Measurements from ENCODE around the gene IRF8. TPM values are rescaled to one million over a fixed set of nuclear protein-coding genes. Genes with fewer than 3 reads are reported as not detected.
"Not testable (repeated sequence)": the region's sequence is repeated elsewhere in the genome, so short reads cannot be mapped to it uniquely, and the experiment has no call there.

IRF8 gene
- polyA plus RNA-seq, 1 donor: 5.4 TPM

- no peak for DNase-seq
Observed at GRCh38 chr16:85864965-85865364, 34.0 kb upstream of the IRF8 start.

- DNase-seq: no peak
Observed at GRCh38 chr16:85867189-85867588, 31.8 kb upstream of the IRF8 start.

GRCh38 chr16:85868495-85868894 lies 30.5 kb upstream of the IRF8 start:
- no peak for DNase-seq

DNA sequence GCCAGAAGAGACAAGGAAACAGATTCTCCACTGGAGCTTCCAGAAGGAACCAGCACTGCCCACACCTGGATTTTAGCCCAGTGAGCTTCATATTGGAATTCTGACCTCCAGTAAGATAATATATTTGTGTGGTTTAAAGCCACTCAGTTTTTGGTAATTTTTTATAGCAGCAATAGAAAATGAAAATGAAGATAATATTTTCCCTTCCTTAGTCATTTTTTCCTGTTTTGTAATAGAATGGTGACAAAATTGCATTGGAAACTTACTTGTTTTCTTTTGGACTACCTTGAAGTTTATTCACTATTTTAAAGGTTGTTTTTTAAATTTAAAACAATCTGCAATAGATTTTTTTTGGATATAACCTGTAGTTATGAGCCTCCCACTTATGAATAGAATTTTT lies 29.8 kb upstream of the IRF8 start:
- no peak for DNase-seq

GRCh38 chr16:85869785-85870558 lies 29.0 kb upstream of the IRF8 start:
- no peak for DNase-seq

DNA sequence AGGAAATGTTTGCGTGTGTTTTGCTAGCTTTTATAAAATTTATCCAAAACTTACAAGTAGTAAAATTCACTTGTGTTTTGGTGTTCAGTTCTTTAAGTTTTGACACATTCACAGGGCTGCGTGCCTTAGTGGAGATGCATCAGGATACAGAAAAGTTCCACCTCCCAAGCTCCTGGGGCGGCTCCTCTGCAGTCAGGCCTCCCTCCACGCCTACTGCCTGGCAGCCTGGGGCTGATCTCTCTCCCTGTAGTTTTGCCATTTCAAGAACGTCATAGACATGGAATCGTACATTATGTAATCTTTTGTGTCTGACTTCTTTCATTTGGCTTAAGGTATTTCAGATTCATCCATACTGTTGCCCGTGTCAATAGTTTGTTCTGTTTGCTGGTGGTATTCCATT lies 27.2 kb upstream of the IRF8 start:
- DNase-seq: no peak

DNA sequence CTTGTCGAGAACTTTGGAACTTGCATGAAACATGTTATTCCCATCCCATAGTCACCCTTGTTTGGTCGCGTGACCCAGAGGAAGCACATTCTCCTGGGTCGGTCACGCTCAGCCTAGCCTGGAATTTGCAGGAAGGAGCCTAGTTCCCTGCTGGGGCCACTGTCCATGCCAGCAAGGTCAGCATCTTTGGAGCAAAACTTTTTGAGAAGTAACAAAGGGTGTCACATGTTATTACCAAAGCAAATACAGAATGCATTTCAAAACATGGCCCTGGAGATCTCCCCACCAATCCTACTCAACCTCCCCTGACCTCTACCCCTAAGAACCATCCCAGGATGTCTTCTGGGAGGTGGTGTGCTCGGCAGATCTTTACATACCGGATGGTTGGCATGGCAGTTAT lies 26.2 kb upstream of the IRF8 start:
- DNase-seq: no peak

DNA sequence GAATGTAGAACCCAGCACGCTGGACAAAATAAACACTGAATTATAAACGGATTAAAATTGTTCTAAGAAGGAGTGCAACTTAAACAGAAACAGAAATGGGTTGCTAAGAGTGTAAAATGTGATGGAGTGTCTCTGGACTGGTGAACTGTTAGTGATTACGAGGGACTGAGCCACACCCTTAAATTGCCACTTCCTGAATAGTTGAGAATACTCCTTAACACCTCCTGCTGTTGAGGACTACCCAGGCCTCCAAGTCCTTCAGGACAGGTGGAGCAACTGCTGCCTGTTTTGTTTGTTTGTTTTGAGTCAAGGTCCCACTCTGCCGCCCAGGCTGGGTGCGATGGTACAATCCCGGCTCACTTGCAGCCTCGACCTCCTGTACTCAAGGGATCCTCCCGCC lies 25.8 kb upstream of the IRF8 start:
- DNase-seq: no peak

GRCh38 chr16:85874031-85874430 lies 24.9 kb upstream of the IRF8 start:
- not testable (repeated sequence) for DNase-seq

DNA sequence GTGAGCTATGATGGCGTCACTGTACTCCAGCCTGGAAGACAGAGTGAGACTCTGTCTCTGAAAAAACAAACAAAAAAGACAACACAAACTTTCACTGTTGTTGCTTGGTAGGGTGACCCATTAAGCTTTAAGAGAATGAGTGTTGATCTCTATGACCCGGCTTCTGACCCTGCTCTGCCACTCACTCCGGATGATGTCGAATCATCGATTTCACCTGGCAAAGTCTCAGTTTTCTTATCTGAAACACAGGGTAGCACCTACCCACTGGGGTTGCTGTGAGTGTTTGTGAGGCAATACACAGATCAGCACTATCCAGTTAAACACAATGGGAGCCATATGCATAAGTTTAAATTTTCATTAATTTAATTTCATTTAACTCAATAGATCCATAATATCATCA lies 20.6 kb upstream of the IRF8 start:
- DNase-seq: no peak

DNA sequence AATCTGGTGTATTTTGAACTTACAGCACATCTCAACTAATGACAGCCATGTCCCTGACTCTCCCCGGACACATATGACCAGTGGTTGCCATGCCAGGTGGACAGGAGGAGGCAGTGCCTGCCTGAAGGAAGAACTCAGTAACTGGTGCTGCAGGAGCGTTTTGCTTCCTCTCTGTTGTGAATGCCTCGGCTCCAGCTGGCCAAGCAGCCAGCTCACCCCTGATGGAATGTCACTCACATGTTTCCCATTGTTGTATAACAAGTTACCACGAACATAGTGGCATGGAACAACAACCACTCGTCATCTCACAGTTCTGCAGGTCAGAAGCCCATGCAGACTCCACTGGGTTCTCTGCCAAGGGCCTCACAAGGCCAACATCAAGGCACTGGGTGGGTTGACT lies 20.1 kb upstream of the IRF8 start:
- DNase-seq: no peak

GRCh38 chr16:85879549-85879948 lies 19.4 kb upstream of the IRF8 start:
- DNase-seq: no peak

GRCh38 chr16:85879975-85880831 lies 18.8 kb upstream of the IRF8 start:
- no peak for DNase-seq

- no peak for DNase-seq
Observed at GRCh38 chr16:85880861-85881260, 18.1 kb upstream of the IRF8 start.

GRCh38 chr16:85881436-85881835 lies 17.5 kb upstream of the IRF8 start:
- no peak for DNase-seq

GRCh38 chr16:85882181-85882810 lies 16.7 kb upstream of the IRF8 start:
- DNase-seq: no peak

GRCh38 chr16:85883813-85884212 lies 15.1 kb upstream of the IRF8 start:
- DNase-seq: no peak

DNA sequence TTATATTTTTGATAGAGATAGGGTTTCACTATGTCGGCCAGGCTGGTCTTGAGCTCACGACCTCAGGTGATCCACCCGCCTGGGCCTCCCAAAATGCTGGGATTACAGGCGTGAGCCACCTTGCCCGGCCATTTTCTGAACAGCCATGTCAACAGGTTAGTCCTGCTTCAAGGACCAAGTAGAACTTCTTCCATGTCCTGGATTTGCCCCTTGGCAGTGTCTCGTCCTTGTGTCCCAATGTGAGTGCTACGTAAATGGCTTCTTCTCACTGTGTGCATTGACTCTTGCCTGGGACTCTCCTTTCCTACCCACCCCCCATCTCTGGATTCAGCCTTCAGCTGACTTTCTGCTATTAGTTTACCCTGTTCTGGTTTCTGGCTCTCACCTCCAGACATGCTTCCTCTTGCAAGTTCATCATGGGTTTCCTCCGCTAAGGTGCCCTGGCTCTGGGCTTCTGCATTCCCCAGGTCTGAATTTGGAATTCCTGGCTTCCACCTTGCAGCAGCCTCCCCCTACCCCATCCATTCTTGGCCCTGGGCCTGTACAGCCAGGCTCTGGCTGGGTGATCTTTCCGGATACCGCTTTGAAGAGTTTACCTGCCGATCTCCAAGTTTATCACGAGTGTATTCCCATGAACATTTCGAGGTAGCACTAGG lies 14.0 kb upstream of the IRF8 start:
- DNase-seq: no peak

- DNase-seq: no peak
Observed at GRCh38 chr16:85885537-85885936, 13.4 kb upstream of the IRF8 start.

GRCh38 chr16:85888405-85889331 lies 10.3 kb upstream of the IRF8 start:
- DNase-seq: no peak

DNA sequence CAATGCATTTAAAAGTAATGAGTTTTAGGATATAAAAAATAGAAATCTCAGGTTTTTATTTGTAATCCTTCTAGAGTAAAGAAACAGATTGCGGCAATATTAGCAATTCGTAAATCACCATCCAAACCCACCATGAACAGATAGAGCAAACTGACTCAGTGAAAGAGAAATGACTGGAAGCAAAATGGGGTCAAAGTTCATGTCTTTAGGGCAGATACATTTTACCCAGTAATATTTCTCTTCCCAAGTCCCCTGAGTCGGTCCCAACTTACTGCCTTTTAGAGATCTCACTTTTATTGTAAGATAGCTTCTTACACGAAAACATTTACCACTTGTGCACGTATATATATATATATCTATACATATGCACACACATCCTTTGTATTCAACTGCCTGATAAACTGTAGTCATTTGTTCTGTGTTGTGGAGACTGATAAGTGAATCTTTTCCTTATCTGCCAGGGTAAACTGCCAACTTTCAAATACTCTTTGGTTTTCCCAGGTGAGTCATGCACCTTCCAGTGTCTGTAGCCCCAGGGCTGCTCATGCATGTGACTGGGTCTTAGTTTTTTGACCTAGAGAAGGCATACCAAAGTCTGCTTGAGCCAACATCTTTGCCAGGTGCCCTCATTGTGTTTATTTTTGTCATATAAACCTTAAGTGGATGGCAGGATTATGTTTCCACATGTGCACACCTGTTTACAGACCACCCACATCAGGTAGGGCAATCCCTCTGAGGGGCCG lies 7.8 kb upstream of the IRF8 start:
- DNase-seq: no peak

All from left kidney (tissue), 2 donors.